ENCODE results near the gene KIF21B. TPM values are rescaled to one million over a fixed set of nuclear protein-coding genes. Genes with fewer than 3 reads are reported as not detected.

The KIF21B gene
- polyA plus RNA-seq, 1 experiment, result 0.10 TPM

DNA sequence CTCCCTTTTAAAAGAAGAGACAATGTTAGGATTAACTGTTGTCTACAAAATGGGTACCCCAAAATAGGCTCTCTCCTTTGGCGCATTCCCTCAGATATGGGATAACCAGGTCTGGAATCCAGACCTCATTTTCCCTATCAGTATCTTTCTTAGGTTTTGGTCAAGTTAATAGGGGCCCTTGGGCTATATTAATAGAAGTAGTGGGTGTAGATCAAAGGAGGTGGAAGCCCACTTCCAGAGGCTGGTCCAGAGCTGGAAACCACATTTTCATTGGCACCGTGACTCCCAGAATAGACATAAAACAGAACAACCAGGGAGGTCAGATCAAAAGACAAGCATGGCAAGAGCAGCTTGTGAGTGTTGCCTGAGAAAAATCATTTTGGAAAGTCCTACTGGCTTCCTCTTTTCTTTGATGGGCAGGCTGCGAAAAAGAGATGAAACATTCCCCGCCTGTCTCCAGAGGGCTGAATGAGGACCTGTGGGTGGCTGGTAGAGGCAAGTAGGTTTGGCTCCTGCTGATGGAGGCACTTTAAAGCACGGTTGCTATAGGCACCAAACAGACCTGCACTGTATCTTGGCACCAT is 25.8 kb upstream of the KIF21B start:
- Histone ChIP-seq H3K36me3 (ENCODE audit: control insufficient read depth, insufficient read depth, low read length) (no peaks in the 10 kb centered on the region), H3K4me3 (ENCODE audit: low read depth, low read length) (no peak overlapping the region), H3K27me3 (ENCODE audit: control insufficient read depth, insufficient read depth, low read length) (peaks cover 9% of the 10 kb centered on the region)
- CTCF ChIA-PET, result interaction anchor here (1.2 to 1.4 kb wide), 2 partner anchors 28 to 77 kb away, joined by 3 to 7 read pairs; no protein-coding TSS in a partner anchor
- no peak for DNase-seq (ENCODE audit: low read depth)
- POLR2A ChIA-PET, result no interaction called here
- TF ChIP-seq, protein P1, sequence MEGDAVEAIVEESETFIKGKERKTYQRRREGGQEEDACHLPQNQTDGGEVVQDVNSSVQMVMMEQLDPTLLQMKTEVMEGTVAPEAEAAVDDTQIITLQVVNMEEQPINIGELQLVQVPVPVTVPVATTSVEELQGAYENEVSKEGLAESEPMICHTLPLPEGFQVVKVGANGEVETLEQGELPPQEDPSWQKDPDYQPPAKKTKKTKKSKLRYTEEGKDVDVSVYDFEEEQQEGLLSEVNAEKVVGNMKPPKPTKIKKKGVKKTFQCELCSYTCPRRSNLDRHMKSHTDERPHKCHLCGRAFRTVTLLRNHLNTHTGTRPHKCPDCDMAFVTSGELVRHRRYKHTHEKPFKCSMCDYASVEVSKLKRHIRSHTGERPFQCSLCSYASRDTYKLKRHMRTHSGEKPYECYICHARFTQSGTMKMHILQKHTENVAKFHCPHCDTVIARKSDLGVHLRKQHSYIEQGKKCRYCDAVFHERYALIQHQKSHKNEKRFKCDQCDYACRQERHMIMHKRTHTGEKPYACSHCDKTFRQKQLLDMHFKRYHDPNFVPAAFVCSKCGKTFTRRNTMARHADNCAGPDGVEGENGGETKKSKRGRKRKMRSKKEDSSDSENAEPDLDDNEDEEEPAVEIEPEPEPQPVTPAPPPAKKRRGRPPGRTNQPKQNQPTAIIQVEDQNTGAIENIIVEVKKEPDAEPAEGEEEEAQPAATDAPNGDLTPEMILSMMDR (IDR thresholded peaks at IDR 0.05; ENCODE audit: insufficient read depth, low read depth, low read length), result no peak

- DNase-seq (ENCODE audit: low read depth), result no peak
- TF ChIP-seq, protein P1 (IDR thresholded peaks at IDR 0.05; ENCODE audit: insufficient read depth, low read depth, low read length), result no peak
- no peaks in the 10 kb centered on the region for H3K36me3 ChIP-seq (ENCODE audit: control insufficient read depth, insufficient read depth, low read length)
- peaks cover 7% of the 10 kb centered on the region for H3K27me3 ChIP-seq (ENCODE audit: control insufficient read depth, insufficient read depth, low read length)
- CTCF ChIA-PET, result interaction anchor here (1.2 to 1.7 kb wide), 2 partner anchors 30 to 77 kb away, joined by 4 to 7 read pairs; no protein-coding TSS in a partner anchor
- no peak overlapping the region for H3K4me3 ChIP-seq (ENCODE audit: low read depth, low read length)
- POLR2A ChIA-PET, result no interaction called here
These were observed 25.0 kb upstream of the KIF21B start for GRCh38 chr1:201048521-201048920.

DNA sequence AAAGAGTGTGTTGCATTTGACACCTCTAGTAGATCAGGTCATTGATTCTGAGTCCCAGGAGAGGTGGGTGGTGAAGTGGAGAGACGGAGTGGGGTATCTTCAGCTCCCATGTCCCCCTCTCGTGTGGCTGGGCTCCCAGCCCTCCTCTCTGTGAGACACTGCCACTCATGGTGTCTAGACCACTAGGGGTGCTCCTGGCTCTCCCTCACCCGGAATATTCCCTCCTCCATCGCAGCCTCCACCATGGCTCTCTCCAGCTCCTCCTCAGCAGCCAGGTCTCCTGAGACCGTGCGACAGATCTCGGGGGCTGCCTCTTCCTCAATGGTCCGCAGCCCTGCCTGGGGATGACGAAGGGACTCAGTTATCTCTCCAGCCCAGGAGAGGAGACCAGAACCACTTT is 20.6 kb upstream of the KIF21B start:
- TF ChIP-seq, protein P1 (IDR thresholded peaks at IDR 0.05; ENCODE audit: insufficient read depth, low read depth, low read length), result no peak
- H3K36me3 ChIP-seq (ENCODE audit: control insufficient read depth, insufficient read depth, low read length), result no peaks in the 10 kb centered on the region
- ChIA-PET POLR2A (no interaction called here), CTCF (interaction anchor here (0.6 to 1.7 kb wide), 6 partner anchors 8 to 428 kb away, joined by 3 to 4 read pairs (median 3); no protein-coding TSS in a partner anchor)
- peaks cover 9% of the 10 kb centered on the region for H3K27me3 ChIP-seq (ENCODE audit: control insufficient read depth, insufficient read depth, low read length)
- no peak for DNase-seq (ENCODE audit: low read depth)
- H3K4me3 ChIP-seq (ENCODE audit: low read depth, low read length), result no peak overlapping the region

DNA sequence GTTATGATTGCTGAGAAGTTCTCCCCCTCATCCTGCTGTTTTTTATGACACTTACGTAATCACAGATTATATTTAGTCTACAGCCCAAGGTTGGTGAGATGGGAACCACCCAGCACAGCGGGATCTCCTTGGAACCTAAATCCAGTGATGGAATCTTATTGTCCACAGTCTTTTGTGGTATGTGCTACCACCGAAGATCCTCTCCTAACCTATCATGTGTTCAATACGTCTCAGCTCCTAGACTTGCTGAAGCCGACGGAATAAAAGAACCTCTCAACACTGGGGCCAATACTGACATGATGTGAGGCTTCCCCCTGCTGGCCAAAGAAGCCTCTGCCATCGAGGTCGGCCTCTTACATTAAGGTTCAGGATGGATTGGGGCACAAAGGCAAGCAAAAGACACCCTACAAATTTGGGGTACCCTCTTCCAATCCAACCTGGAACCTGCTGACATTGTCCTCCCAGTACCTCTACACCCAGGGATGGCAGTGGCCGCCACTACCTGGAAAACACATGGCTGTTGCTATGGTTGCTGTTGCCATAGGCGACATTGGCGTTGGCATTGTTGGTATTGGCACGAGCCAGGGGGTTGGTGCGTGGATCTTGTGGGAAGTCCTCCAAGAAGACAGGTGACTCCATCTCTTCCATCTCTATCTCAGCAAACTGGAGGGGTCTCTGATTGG is 19.4 kb upstream of the KIF21B start:
- DNase-seq (ENCODE audit: low read depth), result no peak
- Histone ChIP-seq H3K4me3 (ENCODE audit: low read depth, low read length) (no peak overlapping the region), H3K36me3 (ENCODE audit: control insufficient read depth, insufficient read depth, low read length) (no peaks in the 10 kb centered on the region), H3K27me3 (ENCODE audit: control insufficient read depth, insufficient read depth, low read length) (peaks cover 6% of the 10 kb centered on the region)
- TF ChIP-seq, protein P1 (IDR thresholded peaks at IDR 0.05; ENCODE audit: insufficient read depth, low read depth, low read length), result peak; percentile 86
- ChIA-PET POLR2A (no interaction called here), CTCF (interaction anchor here (0.7 to 6.4 kb wide), 15 partner anchors 8 to 492 kb away, joined by 3 to 65 read pairs (median 4); no protein-coding TSS in a partner anchor)

DNA sequence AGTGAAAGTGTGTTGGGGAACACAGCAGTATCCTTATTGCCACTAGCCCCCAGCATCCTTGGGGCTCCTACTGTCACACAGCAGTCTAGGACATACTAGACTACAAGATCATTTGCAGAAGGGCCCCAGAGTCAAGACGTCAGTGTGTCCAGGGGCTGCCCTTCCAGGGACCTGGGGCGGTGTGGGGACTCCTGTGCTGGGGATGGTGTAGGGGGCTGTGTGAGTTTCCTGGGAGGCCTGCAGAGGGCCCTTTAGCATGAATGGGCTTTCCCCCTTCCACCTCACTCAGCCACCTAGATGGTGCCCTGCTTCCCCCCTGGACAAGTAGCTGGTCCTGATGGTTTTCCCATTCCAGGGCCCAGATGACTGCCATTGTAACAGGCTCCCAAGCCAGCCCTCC is 17.5 kb upstream of the KIF21B start:
- CTCF ChIA-PET, result interaction anchor here (0.7 to 6.4 kb wide), 5 partner anchors 12 to 419 kb away, joined by 3 to 65 read pairs (median 12); no protein-coding TSS in a partner anchor
- DNase-seq (ENCODE audit: low read depth), result no peak
- POLR2A ChIA-PET, result no interaction called here
- Histone ChIP-seq H3K36me3 (ENCODE audit: control insufficient read depth, insufficient read depth, low read length) (no peaks in the 10 kb centered on the region), H3K27me3 (ENCODE audit: control insufficient read depth, insufficient read depth, low read length) (peaks cover 4% of the 10 kb centered on the region), H3K4me3 (ENCODE audit: low read depth, low read length) (no peak overlapping the region)
- TF ChIP-seq, protein P1 (IDR thresholded peaks at IDR 0.05; ENCODE audit: insufficient read depth, low read depth, low read length), result no peak

Data from BJ (cell line).